ENCODE results near the gene CSNK1G1.
"Not testable (repeated sequence)": the region's sequence is repeated elsewhere in the genome, so short reads cannot be mapped to it uniquely, and the experiment has no call there.

The CSNK1G1 gene

GRCh38 chr15:64348455-64348854 lies 7.5 kb downstream of the CSNK1G1 start:
- DNase-seq, result no peak

GRCh38 chr15:64346242-64346641 lies 9.7 kb downstream of the CSNK1G1 start:
- DNase-seq, result not testable (repeated sequence)

GRCh38 chr15:64344651-64345294 lies 11.2 kb downstream of the CSNK1G1 start:
- no peak for DNase-seq

- no peak for DNase-seq
Measured at GRCh38 chr15:64343841-64344240, 12.1 kb downstream of the CSNK1G1 start.

GRCh38 chr15:64343222-64343621 lies 12.8 kb downstream of the CSNK1G1 start:
- no peak for DNase-seq

GRCh38 chr15:64341961-64342360 lies 14.0 kb downstream of the CSNK1G1 start:
- DNase-seq, result no peak

- DNase-seq, result no peak
Measured at GRCh38 chr15:64340355-64340754, 15.6 kb downstream of the CSNK1G1 start.

- DNase-seq, result no peak
Measured at GRCh38 chr15:64337761-64338160, 18.2 kb downstream of the CSNK1G1 start.

GRCh38 chr15:64333986-64334929 lies 21.7 kb downstream of the CSNK1G1 start:
- no peak for DNase-seq

GRCh38 chr15:64333516-64333915 lies 22.5 kb downstream of the CSNK1G1 start:
- DNase-seq, result no peak

- DNase-seq, result not testable (repeated sequence)
Measured at GRCh38 chr15:64331668-64332067, 24.3 kb downstream of the CSNK1G1 start.

- not testable (repeated sequence) for DNase-seq
Measured at GRCh38 chr15:64326975-64327374, 29.0 kb downstream of the CSNK1G1 start.

GRCh38 chr15:64326458-64326857 lies 29.5 kb downstream of the CSNK1G1 start:
- DNase-seq, result not testable (repeated sequence)

GRCh38 chr15:64324165-64324877 lies 31.7 kb downstream of the CSNK1G1 start:
- no peak for DNase-seq

GRCh38 chr15:64315216-64315615 lies 40.8 kb downstream of the CSNK1G1 start:
- DNase-seq, result no peak

GRCh38 chr15:64314456-64314855 lies 41.5 kb downstream of the CSNK1G1 start:
- DNase-seq, result no peak

GRCh38 chr15:64311566-64311965 lies 44.4 kb downstream of the CSNK1G1 start:
- no peak for DNase-seq

GRCh38 chr15:64310036-64310435 lies 45.9 kb downstream of the CSNK1G1 start:
- no peak for DNase-seq

- DNase-seq, result no peak
Measured at GRCh38 chr15:64305261-64305660, 50.7 kb downstream of the CSNK1G1 start.

GRCh38 chr15:64289550-64289949 lies 66.4 kb downstream of the CSNK1G1 start:
- no peak for DNase-seq

- no peak for DNase-seq
Measured at GRCh38 chr15:64288999-64289398, 67.0 kb downstream of the CSNK1G1 start.

- no peak for DNase-seq
Measured at GRCh38 chr15:64288577-64288976, 67.4 kb downstream of the CSNK1G1 start.

GRCh38 chr15:64287953-64288352 lies 68.0 kb downstream of the CSNK1G1 start:
- DNase-seq, result no peak

Measured in GOT3 (cell line).